Neural cell (in vitro differentiated cells): ENCODE data around the gene HIBCH.

ENCODE experiments used
- EZH2 ChIP-seq: fragments of 200-600, 300-800 bp; shearing (Covaris generic), sonication (generic); IDR thresholded peaks from 2 replicates; pipeline ENCODE4 v1.6.1; 2014; ENCODE audit warnings: antibody characterized with exemption, low read length, borderline replicate concordance, mild to moderate bottlenecking; ENCODE audit not compliant: insufficient read depth, poor library complexity, severe bottlenecking
- POLR2AphosphoS5 ChIP-seq: IDR thresholded peaks from 2 replicates; pipeline ENCODE4 v1.6.1; 2012
- TF ChIP-seq, protein P1 (sequence below): fragments of 450-650 bp; IDR thresholded peaks from 2 replicates; pipeline ENCODE4 v1.5.1; 2014; ENCODE audit warnings: antibody characterized with exemption, mild to moderate bottlenecking, moderate library complexity; ENCODE audit not compliant: poor library complexity, severe bottlenecking

DNA sequence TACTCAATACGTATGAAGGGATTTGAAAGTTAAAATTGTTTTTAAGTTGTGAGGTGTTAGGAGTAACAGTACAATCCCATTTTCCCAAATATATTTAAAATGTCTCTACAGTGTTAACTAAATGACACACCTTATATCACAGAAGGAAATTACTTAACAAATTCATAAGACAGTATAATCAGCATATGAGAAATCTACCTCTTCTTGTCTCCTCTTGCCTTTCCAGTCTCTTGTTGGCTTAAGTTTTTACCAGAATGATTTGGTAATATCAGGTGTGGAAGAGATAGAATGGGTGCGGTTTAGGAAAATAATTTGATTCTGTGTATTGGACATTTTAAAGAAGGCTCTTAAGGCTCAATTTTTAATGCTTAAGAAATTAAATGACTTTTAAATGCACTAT is 14.3 kb upstream of the HIBCH start:
- TF ChIP-seq, protein P1, sequence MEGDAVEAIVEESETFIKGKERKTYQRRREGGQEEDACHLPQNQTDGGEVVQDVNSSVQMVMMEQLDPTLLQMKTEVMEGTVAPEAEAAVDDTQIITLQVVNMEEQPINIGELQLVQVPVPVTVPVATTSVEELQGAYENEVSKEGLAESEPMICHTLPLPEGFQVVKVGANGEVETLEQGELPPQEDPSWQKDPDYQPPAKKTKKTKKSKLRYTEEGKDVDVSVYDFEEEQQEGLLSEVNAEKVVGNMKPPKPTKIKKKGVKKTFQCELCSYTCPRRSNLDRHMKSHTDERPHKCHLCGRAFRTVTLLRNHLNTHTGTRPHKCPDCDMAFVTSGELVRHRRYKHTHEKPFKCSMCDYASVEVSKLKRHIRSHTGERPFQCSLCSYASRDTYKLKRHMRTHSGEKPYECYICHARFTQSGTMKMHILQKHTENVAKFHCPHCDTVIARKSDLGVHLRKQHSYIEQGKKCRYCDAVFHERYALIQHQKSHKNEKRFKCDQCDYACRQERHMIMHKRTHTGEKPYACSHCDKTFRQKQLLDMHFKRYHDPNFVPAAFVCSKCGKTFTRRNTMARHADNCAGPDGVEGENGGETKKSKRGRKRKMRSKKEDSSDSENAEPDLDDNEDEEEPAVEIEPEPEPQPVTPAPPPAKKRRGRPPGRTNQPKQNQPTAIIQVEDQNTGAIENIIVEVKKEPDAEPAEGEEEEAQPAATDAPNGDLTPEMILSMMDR = no peak
- TF ChIP-seq POLR2AphosphoS5 = no peak
- TF ChIP-seq EZH2 = no peak
